ENCODE data around the gene HES6. TPM values are rescaled to one million over a fixed set of nuclear protein-coding genes. Genes with fewer than 3 reads are reported as not detected.

Gene HES6
- total RNA-seq, 1 experiment from 2014 or later = 17.2 TPM

GRCh38 chr2:238230699-238231098, 9.1 kb downstream of the HES6 start:
- intact Hi-C loops (cut with micrococcal nuclease; ENCODE audit: unreplicated experiment) = no loop called here
- Histone ChIP-seq H3K36me3 (ENCODE audit: insufficient read depth, low read length, poor library complexity, severe bottlenecking) (no peaks in the 10 kb centered on the region), H3K27ac (ENCODE audit: low read depth, low read length, poor library complexity, severe bottlenecking) (no peak overlapping the region), H3K9me3 (ENCODE audit: low read depth, low read length, poor library complexity, severe bottlenecking) (no peaks in the 10 kb centered on the region), H3K4me3 (ENCODE audit: low read depth, low read length, poor library complexity, severe bottlenecking) (no peak overlapping the region), H3K4me1 (ENCODE audit: insufficient read depth, low read length, poor library complexity, severe bottlenecking) (peaks cover 3% of the 10 kb centered on the region), H3K27me3 (replicated peaks; ENCODE audit: insufficient read depth, low read depth, low read length, poor library complexity) (no peaks in the 10 kb centered on the region)
- no peak for DNase-seq (ENCODE audit: low spot score)
- TF ChIP-seq EZH2 (IDR thresholded peaks at IDR 0.05; ENCODE audit: borderline replicate concordance, low read depth, low read length, poor library complexity, severe bottlenecking) (no peak), CTCF (conservative IDR thresholded peaks at IDR 0.05; ENCODE audit: low read depth, low read length) (no peak)
- CTCF ChIA-PET = no interaction called here
- POLR2A ChIA-PET (ENCODE audit: low non-redundant PET) = no interaction called here
- no TSS peak for BruUV-seq (replicated peaks)

- H3K4me3 ChIP-seq (ENCODE audit: low read depth, low read length, poor library complexity, severe bottlenecking) = no peak overlapping the region
- no peaks in the 10 kb centered on the region for H3K9me3 ChIP-seq (ENCODE audit: low read depth, low read length, poor library complexity, severe bottlenecking)
- BruUV-seq (replicated peaks) = no TSS peak
- CTCF ChIA-PET = no interaction called here
- POLR2A ChIA-PET (ENCODE audit: low non-redundant PET) = no interaction called here
- no peaks in the 10 kb centered on the region for H3K36me3 ChIP-seq (ENCODE audit: insufficient read depth, low read length, poor library complexity, severe bottlenecking)
- TF ChIP-seq CTCF (conservative IDR thresholded peaks at IDR 0.05; ENCODE audit: low read depth, low read length) (no peak), EZH2 (IDR thresholded peaks at IDR 0.05; ENCODE audit: borderline replicate concordance, low read depth, low read length, poor library complexity, severe bottlenecking) (no peak)
- H3K27me3 ChIP-seq (replicated peaks; ENCODE audit: insufficient read depth, low read depth, low read length, poor library complexity) = no peaks in the 10 kb centered on the region
- H3K4me1 ChIP-seq (ENCODE audit: insufficient read depth, low read length, poor library complexity, severe bottlenecking) = peaks cover 11% of the 10 kb centered on the region
- intact Hi-C loops (cut with micrococcal nuclease; ENCODE audit: unreplicated experiment) = no loop called here
- no peak overlapping the region for H3K27ac ChIP-seq (ENCODE audit: low read depth, low read length, poor library complexity, severe bottlenecking)
- no peak for DNase-seq (ENCODE audit: low spot score)
These were observed 11.1 kb downstream of the HES6 start for GRCh38 chr2:238228700-238229099.

- Histone ChIP-seq H3K27ac (ENCODE audit: low read depth, low read length, poor library complexity, severe bottlenecking) (no peak overlapping the region), H3K27me3 (replicated peaks; ENCODE audit: insufficient read depth, low read depth, low read length, poor library complexity) (no peaks in the 10 kb centered on the region), H3K36me3 (ENCODE audit: insufficient read depth, low read length, poor library complexity, severe bottlenecking) (no peaks in the 10 kb centered on the region), H3K4me3 (ENCODE audit: low read depth, low read length, poor library complexity, severe bottlenecking) (no peak overlapping the region), H3K4me1 (ENCODE audit: insufficient read depth, low read length, poor library complexity, severe bottlenecking) (peaks cover 11% of the 10 kb centered on the region), H3K9me3 (ENCODE audit: low read depth, low read length, poor library complexity, severe bottlenecking) (no peaks in the 10 kb centered on the region)
- intact Hi-C loops (cut with micrococcal nuclease; ENCODE audit: unreplicated experiment) = no loop called here
- ChIA-PET CTCF (no interaction called here), POLR2A (ENCODE audit: low non-redundant PET) (no interaction called here)
- BruUV-seq (replicated peaks) = no TSS peak
- TF ChIP-seq EZH2 (IDR thresholded peaks at IDR 0.05; ENCODE audit: borderline replicate concordance, low read depth, low read length, poor library complexity, severe bottlenecking) (no peak), CTCF (conservative IDR thresholded peaks at IDR 0.05; ENCODE audit: low read depth, low read length) (no peak)
- no peak for DNase-seq (ENCODE audit: low spot score)
These were observed 12.2 kb downstream of the HES6 start for GRCh38 chr2:238227587-238228032.
